Neural cell (in vitro differentiated cells): ENCODE data around the gene GCNA.

Experiments used
- EP300 ChIP-seq: fragments of 450-650 bp; conservative IDR thresholded peaks from 2 replicates; pipeline ENCODE4 v1.6.1; 2014; ENCODE audit warnings: antibody characterized with exemption, mild to moderate bottlenecking, moderate library complexity; ENCODE audit not compliant: poor library complexity, severe bottlenecking
- EZH2 ChIP-seq: fragments of 200-600, 300-800 bp; shearing (Covaris generic), sonication (generic); IDR thresholded peaks from 2 replicates; pipeline ENCODE4 v1.6.1; 2014; ENCODE audit warnings: antibody characterized with exemption, low read length, borderline replicate concordance, mild to moderate bottlenecking; ENCODE audit not compliant: insufficient read depth, poor library complexity, severe bottlenecking
- POLR2AphosphoS5 ChIP-seq: IDR thresholded peaks from 2 replicates; pipeline ENCODE4 v1.6.1; 2012
- TF ChIP-seq, protein P1 (sequence below): fragments of 450-650 bp; IDR thresholded peaks from 2 replicates; pipeline ENCODE4 v1.5.1; 2014; ENCODE audit warnings: antibody characterized with exemption, mild to moderate bottlenecking, moderate library complexity; ENCODE audit not compliant: poor library complexity, severe bottlenecking

DNA sequence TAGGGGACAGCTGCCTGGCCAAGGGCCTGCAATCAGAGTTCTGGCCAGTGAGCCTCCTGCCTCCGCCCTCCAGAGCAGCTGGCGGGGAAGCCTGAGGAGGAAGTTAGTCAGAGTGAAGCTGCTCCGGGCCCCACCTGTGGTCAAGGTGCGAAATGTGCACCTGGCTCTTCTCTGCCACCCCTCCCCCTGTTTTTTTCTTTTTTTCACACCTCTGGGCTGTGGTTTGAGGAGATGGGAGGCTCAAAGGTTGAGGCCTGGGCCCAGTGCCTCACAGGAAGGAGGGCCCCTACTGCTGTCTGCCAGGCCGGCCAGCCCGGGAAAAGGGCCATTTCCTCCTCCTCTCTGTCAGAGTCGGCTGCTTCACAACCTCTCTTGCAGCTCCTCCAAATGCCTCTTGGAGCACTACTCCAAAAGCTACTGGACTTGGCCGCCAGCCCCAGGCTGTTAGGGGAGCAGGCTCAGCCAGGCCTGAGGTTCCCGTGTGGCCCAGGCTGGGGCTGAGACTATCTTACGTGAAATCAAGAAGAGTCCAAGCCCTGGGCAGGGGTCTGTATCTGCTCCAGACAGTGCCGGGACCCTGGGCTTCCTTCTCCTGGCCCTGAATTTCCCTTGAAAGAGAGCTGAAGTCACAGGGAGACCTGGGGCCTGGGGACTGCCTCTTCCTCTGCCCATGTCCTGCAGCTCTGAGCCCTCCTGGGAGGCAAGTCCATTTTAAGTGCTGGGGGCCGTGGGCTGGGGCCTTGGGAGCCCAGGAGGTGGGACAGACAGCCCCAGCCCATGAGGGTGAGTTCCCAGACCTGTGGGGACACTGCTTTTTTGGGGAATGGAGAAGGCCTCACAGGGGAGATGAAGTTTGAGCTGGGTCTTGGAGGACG lies 44.6 kb downstream of the GCNA start:
- TF ChIP-seq, protein P1, sequence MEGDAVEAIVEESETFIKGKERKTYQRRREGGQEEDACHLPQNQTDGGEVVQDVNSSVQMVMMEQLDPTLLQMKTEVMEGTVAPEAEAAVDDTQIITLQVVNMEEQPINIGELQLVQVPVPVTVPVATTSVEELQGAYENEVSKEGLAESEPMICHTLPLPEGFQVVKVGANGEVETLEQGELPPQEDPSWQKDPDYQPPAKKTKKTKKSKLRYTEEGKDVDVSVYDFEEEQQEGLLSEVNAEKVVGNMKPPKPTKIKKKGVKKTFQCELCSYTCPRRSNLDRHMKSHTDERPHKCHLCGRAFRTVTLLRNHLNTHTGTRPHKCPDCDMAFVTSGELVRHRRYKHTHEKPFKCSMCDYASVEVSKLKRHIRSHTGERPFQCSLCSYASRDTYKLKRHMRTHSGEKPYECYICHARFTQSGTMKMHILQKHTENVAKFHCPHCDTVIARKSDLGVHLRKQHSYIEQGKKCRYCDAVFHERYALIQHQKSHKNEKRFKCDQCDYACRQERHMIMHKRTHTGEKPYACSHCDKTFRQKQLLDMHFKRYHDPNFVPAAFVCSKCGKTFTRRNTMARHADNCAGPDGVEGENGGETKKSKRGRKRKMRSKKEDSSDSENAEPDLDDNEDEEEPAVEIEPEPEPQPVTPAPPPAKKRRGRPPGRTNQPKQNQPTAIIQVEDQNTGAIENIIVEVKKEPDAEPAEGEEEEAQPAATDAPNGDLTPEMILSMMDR: no peak
- TF ChIP-seq EP300 (no peak), POLR2AphosphoS5 (no peak), EZH2 (no peak)
